Ovary (tissue), 3 donors: Measurements from ENCODE around the gene KDSR.

Experiments used
- POLR2A ChIP-seq: fragments of 450-650 bp; IDR thresholded peaks from one replicate; pipeline ENCODE4 v1.6.1; 2017; ENCODE audit warnings: antibody characterized with exemption, mild to moderate bottlenecking, moderate library complexity
- TF ChIP-seq, protein P1 (sequence below), 3 donors: fragments of 450-650 bp in 2 of 3; fragments of 200-600 bp in 1 of 3; IDR thresholded peaks; one replicate each; pipeline versions ENCODE4 v1.5.1 to v1.8.0; 2016 to 2022; ENCODE audit warnings: antibody characterized with exemption in 3 of 3, mild to moderate bottlenecking in 1 of 3
- donor health status: DM: no; HTN: no; CAD: no.

DNA sequence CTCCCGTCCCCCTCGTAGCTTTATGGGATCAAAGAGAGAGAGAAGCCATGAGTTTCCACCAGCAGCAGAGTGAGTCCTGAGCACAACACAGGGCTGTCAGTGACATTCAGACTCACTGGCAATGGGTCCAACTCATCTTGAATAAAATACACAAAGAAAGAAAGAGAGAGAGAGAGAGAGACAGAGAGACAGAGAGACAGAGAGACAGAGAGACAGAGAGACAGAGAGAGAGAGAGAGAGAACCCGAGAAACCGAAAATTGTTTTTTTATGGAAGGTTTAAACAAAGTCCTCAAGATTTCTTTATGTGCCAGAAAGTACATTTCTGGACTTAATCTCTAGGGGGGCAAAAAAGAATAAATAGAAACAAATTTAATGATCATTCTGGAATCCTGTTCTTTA, 35.9 kb downstream of the KDSR start:
- TF ChIP-seq, protein P1, sequence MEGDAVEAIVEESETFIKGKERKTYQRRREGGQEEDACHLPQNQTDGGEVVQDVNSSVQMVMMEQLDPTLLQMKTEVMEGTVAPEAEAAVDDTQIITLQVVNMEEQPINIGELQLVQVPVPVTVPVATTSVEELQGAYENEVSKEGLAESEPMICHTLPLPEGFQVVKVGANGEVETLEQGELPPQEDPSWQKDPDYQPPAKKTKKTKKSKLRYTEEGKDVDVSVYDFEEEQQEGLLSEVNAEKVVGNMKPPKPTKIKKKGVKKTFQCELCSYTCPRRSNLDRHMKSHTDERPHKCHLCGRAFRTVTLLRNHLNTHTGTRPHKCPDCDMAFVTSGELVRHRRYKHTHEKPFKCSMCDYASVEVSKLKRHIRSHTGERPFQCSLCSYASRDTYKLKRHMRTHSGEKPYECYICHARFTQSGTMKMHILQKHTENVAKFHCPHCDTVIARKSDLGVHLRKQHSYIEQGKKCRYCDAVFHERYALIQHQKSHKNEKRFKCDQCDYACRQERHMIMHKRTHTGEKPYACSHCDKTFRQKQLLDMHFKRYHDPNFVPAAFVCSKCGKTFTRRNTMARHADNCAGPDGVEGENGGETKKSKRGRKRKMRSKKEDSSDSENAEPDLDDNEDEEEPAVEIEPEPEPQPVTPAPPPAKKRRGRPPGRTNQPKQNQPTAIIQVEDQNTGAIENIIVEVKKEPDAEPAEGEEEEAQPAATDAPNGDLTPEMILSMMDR (IDR thresholded peaks at IDR 0.05): no peak
- no peak for TF ChIP-seq POLR2A
